NCI-H2107 (cell line): ENCODE data around the gene ZNF77.
"Not testable (repeated sequence)": the region's sequence is repeated elsewhere in the genome, so short reads cannot be mapped to it uniquely, and the experiment has no call there.

Experiments used
- DNase-seq: peaks from one replicate; lab custom pipeline; 2025; lab: John Stamatoyannopoulos, UW

Gene ZNF77

DNA sequence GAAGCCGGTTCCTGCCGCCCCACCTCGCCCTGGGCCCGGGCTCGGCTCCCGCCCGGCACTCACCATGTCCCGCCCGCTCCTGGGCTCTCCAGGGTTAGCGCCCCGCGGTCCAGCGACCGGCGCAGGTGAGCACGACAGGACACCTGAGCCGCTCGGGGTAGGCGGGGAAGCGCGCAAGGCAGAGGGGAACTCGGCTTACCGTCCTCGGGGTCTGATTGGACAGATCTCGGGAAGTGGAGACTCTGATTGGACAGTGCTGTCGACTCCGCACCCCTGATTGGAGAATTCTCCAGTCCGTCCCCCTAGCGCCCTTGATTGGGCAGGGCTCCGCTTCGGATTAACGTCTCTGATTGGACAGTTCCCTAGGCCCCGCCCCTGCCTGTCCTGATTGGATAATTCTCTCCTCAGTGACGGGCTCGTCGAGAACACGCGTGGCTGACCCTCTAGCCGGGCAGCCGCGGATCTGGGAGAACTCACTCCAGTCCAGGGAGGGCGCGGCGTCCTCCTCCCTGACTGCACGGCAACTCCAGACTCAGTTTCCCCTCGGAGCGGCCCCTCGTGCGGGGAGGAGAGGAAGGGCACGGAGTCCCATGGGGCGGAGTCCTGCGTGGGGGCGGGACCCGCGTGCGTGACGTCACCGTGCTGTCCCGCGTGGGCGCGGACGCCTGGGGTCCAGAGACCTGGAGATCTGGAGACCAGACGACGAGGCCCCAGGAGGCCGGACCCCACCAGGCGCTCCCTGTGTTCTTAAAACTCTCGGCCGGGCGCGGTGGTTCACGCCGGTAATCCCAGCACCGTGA lies at the start of gene ZNF77:
TSS of gene ZNF77 (minus strand) at position 197 of the 800 bp plus-strand sequence. CDS start at position 66, 131 bp downstream.
- peak; percentile 97 for DNase-seq

GRCh38 chr19:2993579-2993978 lies 48.8 kb upstream of the ZNF77 start:
- DNase-seq: no peak

- no peak for DNase-seq
Measured at GRCh38 chr19:2992958-2993357, 48.2 kb upstream of the ZNF77 start.

DNA sequence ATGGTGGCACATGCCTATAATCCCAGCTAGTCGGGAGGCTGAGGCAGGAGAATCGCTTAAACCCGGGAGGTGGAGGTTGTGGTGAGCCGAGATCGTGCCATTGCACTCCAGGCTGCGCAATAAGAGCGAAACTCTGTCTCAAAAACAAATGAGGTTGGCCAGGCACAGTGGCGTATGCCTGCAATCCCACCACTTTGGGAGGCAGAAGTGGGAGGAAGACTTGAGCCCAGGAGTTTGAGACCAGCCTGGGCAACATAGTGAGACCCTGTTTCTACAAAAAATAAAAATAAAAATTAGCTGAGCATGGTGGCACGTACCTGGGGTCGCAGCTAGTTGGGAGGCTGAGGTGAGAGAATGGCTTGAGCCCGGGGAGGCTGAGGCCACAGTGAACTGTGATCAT lies 47.6 kb upstream of the ZNF77 start:
- DNase-seq: not testable (repeated sequence)

GRCh38 chr19:2989236-2989946 lies 44.6 kb upstream of the ZNF77 start:
- DNase-seq: no peak

GRCh38 chr19:2988568-2988967 lies 43.8 kb upstream of the ZNF77 start:
- no peak for DNase-seq

DNA sequence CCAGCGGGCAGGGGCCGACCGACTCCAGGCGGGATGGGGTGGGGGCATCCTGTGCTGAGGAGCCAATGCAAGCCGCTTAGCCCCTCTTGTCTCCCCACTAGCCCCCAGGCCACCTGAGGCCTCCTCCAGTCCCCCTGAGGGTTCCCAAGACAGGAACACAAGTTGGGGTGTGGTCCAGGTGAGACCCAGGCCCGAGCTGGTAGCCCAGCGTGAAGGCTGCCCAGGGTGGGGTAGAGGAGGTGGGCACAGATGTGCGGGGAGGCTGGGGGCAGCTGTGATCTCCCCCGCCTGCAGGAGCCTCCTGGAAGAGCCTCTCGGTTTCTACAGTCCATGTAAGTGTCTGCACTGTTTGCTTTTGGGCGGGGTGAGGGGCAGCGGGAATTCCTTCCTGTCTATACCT lies 43.0 kb upstream of the ZNF77 start:
- no peak for DNase-seq

- no peak for DNase-seq
Measured at GRCh38 chr19:2986951-2987524, 42.3 kb upstream of the ZNF77 start.

GRCh38 chr19:2984215-2984528 lies 39.4 kb upstream of the ZNF77 start:
- DNase-seq: peak; percentile 93

DNA sequence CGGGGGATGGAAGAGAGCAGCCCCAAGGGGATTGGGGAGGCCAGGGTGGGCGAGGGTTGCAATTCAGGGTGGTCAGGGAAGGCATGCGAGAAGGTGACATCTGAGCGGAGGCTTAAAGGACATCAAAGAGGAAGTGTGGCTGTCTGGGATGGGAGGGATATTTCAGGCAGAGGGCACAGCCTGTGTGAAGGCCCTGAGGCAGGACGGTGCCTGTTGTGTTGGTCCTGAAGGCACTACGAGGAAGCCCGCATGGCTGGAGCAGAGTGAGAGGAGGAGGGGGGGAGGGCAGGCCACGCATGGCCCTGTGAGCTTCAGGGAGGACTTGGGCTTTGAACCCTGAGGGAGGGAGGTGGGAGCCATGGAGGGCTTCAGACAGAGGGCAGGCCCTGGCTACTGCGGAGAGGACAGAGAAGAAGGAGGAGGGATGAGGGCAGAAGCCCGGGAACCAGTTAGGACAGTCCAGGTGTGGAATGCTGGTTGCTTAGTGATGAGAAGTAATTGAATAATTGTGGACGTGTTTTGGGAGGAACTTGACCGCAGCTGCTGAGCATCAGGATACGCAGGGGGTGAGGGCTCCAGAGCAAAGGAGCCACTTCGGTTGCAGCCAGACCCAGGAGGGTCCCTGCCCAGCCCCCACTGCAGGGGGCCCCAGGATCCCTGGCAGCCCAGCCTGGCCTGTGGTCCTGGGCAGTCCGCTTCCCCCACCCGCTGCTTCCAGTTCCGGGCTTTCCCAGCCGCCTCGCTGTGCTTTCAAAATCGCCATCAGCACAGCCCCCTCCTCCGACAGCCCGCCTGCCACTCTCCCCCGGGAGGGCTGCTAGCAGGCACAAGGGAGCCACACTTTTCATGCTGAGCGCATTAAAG lies 38.8 kb upstream of the ZNF77 start:
- peak; percentile 63 for DNase-seq

- DNase-seq: peak; percentile 80
Measured at GRCh38 chr19:2982983-2983350, 38.2 kb upstream of the ZNF77 start.

- DNase-seq: no peak
Measured at GRCh38 chr19:2982561-2982960, 37.8 kb upstream of the ZNF77 start.

DNA sequence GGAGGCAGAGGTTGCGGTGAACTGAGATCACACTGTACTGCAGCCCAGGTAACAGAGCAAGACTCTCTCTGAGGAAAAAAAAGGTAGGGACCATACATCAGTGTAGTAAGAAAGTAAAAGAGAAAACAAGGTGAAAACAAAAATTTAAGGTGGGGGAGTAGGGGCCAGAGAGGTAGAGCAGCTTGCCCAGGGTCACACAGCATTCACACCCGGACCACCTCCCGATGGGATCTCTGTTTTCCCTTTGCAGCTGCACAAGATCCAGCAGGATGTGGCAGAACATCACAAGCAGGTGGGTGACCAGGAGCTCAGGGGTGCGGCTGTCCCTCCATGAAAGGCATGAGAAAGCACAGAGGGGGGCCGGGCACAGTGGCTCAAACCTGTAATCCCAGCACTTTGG lies 37.1 kb upstream of the ZNF77 start:
- no peak for DNase-seq

DNA sequence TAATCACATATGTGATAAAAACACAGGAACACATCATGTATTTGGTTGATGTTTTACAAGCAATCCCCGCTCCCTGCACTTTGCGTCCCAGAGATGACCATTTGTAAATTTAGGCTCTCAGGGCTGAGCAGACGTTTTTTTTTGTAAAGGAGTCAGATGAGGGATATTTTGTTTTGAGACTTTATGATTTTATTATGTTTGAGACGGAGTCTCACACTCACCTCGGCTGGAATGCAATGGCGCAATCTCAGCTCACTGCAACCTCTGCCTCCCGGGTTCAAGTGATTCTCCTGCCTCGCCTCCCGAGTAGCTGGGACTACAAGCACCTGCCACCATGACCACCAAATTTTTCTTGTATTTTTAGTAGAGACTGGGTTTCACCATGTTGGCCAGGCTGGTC lies 34.0 kb upstream of the ZNF77 start:
- DNase-seq: no peak

- DNase-seq: no peak
Measured at GRCh38 chr19:2978166-2978767, 33.5 kb upstream of the ZNF77 start.

- DNase-seq: no peak
Measured at GRCh38 chr19:2977746-2978138, 33.0 kb upstream of the ZNF77 start.

DNA sequence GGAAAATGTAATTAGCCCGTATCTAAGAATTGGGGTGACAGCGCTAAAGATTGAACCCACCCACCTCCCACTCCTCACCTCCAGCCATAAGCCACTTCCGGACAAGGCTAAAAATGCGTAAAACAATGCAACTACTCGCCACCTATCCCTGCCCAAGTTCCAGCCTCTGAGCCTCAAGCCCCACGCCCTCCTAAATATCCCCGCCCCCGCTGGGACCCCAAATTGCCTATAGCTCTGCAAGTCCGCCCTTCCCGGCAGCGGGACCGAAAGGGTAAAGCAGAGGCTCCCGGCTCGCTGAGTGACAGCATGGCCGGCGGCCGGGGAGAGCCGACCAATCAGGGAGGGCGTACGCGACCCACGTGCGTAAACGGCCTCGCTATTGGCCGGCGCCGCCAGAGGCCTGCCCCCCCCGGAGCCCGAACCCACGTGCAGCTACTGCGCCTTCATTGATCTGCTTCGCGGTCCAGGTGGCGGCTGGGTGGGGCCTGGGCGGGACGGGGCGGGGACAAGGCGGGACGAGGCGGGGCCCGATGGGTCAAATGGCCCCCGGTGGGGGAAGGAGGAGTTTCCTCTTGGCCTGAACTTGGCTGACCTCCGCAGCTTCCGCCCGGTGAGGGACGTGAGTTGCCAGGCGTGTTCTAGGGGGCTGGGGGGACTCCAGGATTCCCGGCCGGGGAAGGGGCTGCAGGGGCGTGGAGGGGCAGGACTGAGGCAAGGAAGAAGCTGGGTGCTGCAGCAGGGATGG lies 32.4 kb upstream of the ZNF77 start, which contains the start of gene TLE6:
TSS of gene TLE6 (plus strand) at position 564 of the 745 bp plus-strand sequence. CDS start 670 bp downstream, outside the sequence.
- DNase-seq: peak; percentile 97

GRCh38 chr19:2976609-2977000 lies 31.8 kb upstream of the ZNF77 start:
- no peak for DNase-seq

- DNase-seq: no peak
Measured at GRCh38 chr19:2974342-2975041, 29.7 kb upstream of the ZNF77 start.

GRCh38 chr19:2973229-2973628 lies 28.5 kb upstream of the ZNF77 start:
- DNase-seq: no peak
